Activated T-cell treated with anti-CD3 and anti-CD28 coated beads, Interleukin-2, amount 50 U/mL, for 1 hour (primary cell): Measurements from ENCODE around the gene ZDHHC14.

Experiments used
- DNase-seq: peaks from one replicate; pipeline ENCODE4 v3.0.0-alpha.2; 2020

The ZDHHC14 gene

GRCh38 chr6:157538168-157538567, 157.2 kb downstream of the ZDHHC14 start:
- DNase-seq = no peak

- no peak for DNase-seq
Measured at GRCh38 chr6:157538698-157539097, 157.7 kb downstream of the ZDHHC14 start.

GRCh38 chr6:157539421-157539822, 158.4 kb downstream of the ZDHHC14 start:
- DNase-seq = no peak

- no peak for DNase-seq
Measured at GRCh38 chr6:157539900-157540752, 159.1 kb downstream of the ZDHHC14 start.

GRCh38 chr6:157541618-157542413, 160.8 kb downstream of the ZDHHC14 start:
- DNase-seq = no peak

GRCh38 chr6:157542414-157543160, 161.6 kb downstream of the ZDHHC14 start:
- no peak for DNase-seq

GRCh38 chr6:157546321-157546720, 165.3 kb downstream of the ZDHHC14 start:
- no peak for DNase-seq

GRCh38 chr6:157547112-157547511, 166.1 kb downstream of the ZDHHC14 start:
- DNase-seq = no peak

GRCh38 chr6:157548635-157549467, 167.9 kb downstream of the ZDHHC14 start:
- DNase-seq = no peak

GRCh38 chr6:157549468-157549745, 168.4 kb downstream of the ZDHHC14 start:
- DNase-seq = no peak

- DNase-seq = no peak
Measured at GRCh38 chr6:157550114-157550989, 169.4 kb downstream of the ZDHHC14 start.

- DNase-seq = no peak
Measured at GRCh38 chr6:157551041-157551832, 170.2 kb downstream of the ZDHHC14 start.

GRCh38 chr6:157552081-157552747, 171.2 kb downstream of the ZDHHC14 start:
- DNase-seq = no peak

- no peak for DNase-seq
Measured at GRCh38 chr6:157552820-157553485, 172.0 kb downstream of the ZDHHC14 start.

GRCh38 chr6:157554747-157555146, 173.8 kb downstream of the ZDHHC14 start:
- no peak for DNase-seq

GRCh38 chr6:157555455-157556143, 174.6 kb downstream of the ZDHHC14 start:
- DNase-seq = no peak

GRCh38 chr6:157556144-157556645, 175.2 kb downstream of the ZDHHC14 start:
- DNase-seq = no peak

- DNase-seq = no peak
Measured at GRCh38 chr6:157556671-157557430, 175.9 kb downstream of the ZDHHC14 start.
